C4-2B (cell line): ENCODE measurements around the gene ZNF488.

Experiments
- H3K27ac ChIP-seq: fragments of 450-650 bp; 2 replicates; pipeline ENCODE4 v1.5.1; 2017
- CTCF ChIP-seq: fragments of 450-650 bp; conservative IDR thresholded peaks from 2 replicates; pipeline ENCODE4 v1.5.1; 2017; ENCODE audit warnings: mild to moderate bottlenecking
- ZFX ChIP-seq: fragments of 450-650 bp; IDR thresholded peaks from 2 replicates; pipeline ENCODE4 v1.6.1; 2017

ZNF488 gene

GRCh38 chr10:47379901-47380300 lies 4.2 kb downstream of the ZNF488 start:
- TF ChIP-seq CTCF (no peak), ZFX (no peak)
- no peak overlapping the region for H3K27ac ChIP-seq

- no peak overlapping the region for H3K27ac ChIP-seq
- TF ChIP-seq CTCF (no peak), ZFX (no peak)
These were observed 4.7 kb downstream of the ZNF488 start for GRCh38 chr10:47379445-47379785.

GRCh38 chr10:47378606-47379444 lies 5.3 kb downstream of the ZNF488 start:
- TF ChIP-seq CTCF (no peak), ZFX (no peak)
- no peak overlapping the region for H3K27ac ChIP-seq

- H3K27ac ChIP-seq: no peak overlapping the region
- TF ChIP-seq ZFX: no peak
- TF ChIP-seq CTCF: no peak
These were observed 5.9 kb downstream of the ZNF488 start for GRCh38 chr10:47378183-47378510.

- TF ChIP-seq CTCF (no peak), ZFX (no peak)
- H3K27ac ChIP-seq: no peak overlapping the region
These were observed 7.4 kb downstream of the ZNF488 start for GRCh38 chr10:47376522-47377220.

GRCh38 chr10:47374611-47375536 lies 9.2 kb downstream of the ZNF488 start:
- TF ChIP-seq ZFX: no peak
- TF ChIP-seq CTCF: no peak
- no peak overlapping the region for H3K27ac ChIP-seq
